HL-60 (cell line): ENCODE measurements around the gene AGBL4.

Experiments
- CTCF ChIP-seq: IDR thresholded peaks from one replicate; pipeline ENCODE4 v1.5.1; 2011; ENCODE audit warnings: low read length, control low read depth, inconsistent platforms; ENCODE audit not compliant: insufficient read depth
- REST ChIP-seq: IDR thresholded peaks from 2 replicates; pipeline ENCODE4 v1.6.1; 2012; ENCODE audit warnings: low read depth; ENCODE audit not compliant: insufficient replicate concordance

- TF ChIP-seq CTCF, result no peak
- no peak for TF ChIP-seq REST
Measured at GRCh38 chr1:48777219-48777895, 1246.4 kb downstream of the AGBL4 start.
